ENCODE results near the gene PIGS.
"Not testable (repeated sequence)": the region's sequence is repeated elsewhere in the genome, so short reads cannot be mapped to it uniquely, and the experiment has no call there.

The PIGS gene

GRCh38 chr17:28528327-28529012, 42.9 kb downstream of the PIGS start:
- DNase-seq = no peak

DNA sequence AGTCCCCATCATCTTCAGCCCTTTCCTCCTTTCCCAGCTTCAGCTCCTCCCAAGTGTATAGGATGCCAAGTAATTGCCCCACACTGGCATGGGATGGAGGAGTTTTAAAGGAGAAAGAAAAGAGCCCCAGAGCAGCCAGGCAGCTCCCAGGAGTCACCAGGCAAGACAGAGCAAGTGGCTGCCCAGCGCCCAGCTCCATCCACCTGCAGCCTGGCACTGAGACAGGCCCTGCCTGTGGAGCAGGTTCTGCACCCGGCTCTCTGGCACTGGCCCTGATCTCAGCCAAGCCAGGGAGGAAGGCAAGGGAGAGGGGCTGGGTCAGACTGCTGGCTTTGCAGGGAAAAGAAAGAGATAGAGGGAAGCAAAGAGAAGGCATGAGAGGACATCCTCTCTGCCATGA, 43.5 kb downstream of the PIGS start:
- DNase-seq = no peak

DNA sequence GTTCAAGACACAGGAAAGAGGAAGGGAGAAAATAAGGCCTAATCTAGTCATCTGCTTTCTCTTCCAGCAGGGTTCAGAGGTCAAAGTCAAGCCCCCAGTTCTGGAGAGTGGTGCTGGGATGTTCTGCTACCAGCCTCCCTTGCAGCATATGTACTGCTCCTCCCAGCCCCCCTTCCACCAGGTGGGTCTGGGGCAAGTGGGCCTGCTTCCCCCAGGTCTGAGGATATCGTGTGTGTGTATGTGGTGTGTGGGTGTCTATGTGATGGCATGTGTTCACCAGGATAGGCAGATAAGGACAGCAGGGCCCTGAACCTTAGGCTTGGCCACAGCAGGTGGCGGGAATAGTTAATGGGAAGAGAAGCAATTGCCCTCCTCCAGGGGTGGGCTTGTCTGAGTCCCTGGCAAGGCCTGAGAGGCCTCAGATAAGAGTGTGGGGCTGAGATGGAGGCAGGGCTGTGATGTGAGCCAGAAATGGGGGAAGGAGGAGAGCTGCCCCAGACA, 44.1 kb downstream of the PIGS start:
- DNase-seq = no peak

- no peak for DNase-seq
Measured at GRCh38 chr17:28526381-28526780, 44.9 kb downstream of the PIGS start.

- no peak for DNase-seq
Measured at GRCh38 chr17:28524476-28525424, 46.6 kb downstream of the PIGS start.

DNA sequence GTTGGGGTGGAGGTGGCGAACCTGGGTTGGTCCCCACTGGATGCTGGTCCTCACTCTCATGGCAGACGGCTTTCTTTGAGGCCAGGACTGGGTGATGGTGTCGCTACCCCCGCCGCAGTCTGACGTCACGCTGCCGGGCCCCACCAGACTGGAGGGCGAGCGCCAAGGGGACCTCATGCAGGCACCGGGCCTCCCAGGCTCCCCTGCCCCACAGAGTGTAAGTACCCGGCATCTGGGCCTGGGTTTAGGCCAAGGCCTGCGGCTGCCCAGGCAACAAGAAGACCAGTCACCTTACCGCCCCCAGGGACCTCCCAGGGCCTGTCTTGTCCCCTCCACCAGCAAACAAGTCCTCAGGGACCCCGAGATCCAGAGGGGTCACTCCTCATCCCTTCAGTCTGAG, 47.4 kb downstream of the PIGS start:
- no peak for DNase-seq

DNA sequence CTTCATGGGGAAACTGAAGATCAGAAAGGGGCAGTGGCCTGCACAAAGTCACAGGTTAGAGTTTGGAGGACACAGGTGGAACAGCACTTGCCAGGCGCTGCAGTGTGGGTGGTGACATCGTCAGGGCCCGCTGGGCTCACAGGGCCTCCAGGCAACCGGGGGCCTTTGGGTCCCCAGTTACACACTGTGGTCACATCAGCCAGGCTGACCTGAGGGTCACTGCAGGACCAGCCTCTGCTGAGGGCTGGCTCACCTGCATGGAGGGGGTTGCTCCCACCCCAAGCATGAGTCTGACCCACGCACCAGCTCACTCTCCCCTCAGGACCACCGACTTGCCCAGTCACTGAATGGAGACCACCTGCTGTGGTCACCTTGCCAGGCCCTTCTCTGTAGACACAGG, 48.1 kb downstream of the PIGS start:
- DNase-seq = no peak

- not testable (repeated sequence) for DNase-seq
Measured at GRCh38 chr17:28522281-28522680, 49.0 kb downstream of the PIGS start.

DNA sequence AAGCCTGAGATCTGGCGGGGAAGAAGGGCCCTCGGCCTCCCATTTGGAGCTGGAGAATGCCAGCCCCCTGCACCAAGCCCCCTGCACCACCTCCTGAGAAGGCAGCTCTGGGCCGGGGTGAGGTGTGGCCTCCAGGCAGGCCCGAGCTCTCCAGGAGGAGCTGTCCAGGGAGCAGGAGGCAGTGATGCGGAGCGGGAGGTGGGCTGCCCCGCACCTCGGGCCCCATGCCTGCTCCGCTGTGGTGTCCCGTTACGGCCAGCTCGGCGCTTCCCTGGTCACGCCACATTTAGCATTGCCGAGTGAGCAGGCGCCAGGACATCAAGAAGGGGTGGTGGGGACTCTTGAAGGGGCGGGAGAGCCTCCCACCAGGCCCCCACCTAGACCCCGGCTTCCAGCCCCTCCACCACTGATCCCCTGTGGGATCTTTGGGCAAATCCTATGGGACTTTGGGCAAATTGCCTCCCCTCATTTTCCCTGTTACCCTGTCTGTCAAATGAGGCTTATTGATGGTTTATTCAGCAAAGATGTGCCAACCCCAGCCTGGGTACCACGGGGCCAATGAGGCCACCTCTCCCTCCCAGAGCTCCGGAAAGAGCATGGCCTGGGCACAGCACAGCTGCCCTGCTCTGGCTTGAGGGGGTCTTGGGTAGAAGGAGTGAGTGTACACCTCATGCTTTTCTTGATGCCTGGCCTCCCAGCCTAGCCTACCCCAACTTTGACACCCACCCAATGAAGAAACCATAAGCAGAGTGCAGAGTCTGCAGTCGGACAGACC, 49.8 kb downstream of the PIGS start:
- DNase-seq = no peak

DNA sequence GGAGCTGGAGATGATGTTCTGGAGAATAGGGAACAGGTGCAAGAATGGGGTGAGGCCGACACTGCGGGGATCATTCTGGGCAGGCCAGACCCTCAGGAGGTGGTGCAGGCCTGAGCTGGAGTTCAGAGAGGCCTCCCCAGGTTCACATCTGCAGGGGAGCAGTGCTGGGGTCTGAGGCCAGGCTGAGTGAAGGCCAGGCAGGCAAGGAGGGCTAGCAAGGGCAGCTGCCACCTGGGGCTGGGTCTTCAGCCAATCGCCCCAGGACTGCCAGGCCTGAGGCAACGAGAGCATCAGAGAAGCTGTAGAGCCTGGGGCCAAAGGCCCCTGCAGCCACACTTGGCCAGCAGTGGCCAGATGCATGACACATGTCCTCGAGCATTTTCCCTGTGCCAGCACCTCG, 50.6 kb downstream of the PIGS start:
- no peak for DNase-seq

DNA sequence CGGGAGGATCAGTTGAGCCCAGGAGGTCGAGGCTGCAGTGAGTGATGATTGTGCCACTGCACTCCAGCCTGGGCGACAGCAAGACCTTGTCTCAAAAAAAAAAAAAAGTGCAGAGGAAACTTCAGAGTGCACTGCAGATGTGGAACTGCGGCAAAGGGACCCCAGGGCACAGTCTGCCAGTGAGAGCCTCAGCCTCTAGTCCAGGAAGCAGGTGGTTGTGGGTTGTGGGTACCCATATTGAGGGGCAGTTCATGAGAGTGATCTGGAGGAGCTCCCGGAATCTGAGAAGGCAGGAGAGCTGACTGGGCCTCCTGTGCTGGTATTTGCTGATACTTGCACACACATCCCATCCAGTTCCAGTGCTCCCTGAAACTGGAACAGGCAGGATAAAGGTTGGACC, 52.1 kb downstream of the PIGS start:
- no peak for DNase-seq

DNA sequence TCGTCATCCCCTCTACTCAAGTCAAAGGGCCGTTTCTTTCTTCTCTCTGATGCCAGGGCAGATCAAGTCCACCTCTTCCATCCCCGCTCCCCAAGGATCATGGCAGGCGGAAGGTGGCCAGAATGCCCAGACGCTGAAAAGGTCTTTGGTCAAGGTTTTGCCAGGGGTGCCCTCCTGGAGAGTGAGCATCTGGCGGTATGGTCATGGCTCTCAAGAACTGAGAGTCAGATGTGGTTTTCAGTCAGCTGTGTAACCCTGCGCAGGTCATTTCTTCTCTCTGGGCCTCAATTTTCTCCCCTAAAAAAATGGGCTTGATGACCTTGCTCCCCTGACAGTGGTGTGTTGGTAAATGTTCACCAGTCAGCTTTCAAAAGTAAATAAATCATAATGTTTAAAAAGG, 52.7 kb downstream of the PIGS start:
- DNase-seq = no peak

DNA sequence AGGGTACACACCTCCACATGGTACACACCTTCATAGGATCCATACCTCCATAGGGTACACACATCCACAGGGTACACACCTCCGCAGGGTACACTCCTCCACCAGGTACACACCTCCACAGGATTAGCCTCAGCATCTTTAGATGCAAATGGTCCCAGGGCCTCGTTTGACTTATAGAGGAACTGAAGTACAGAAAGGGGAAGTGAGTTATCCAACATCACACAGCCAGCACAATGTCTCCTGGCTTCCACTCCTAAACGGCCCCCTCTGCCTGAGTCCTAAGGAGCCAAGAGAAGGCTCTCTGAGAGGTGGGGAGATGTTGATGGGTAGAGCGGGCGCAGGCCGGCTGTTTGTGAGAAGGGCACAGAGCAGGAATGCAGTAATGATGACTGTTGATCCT, 53.2 kb downstream of the PIGS start:
- peak; percentile 56 to 64 for DNase-seq

GRCh38 chr17:28515518-28515917, 55.8 kb downstream of the PIGS start:
- no peak for DNase-seq

DNA sequence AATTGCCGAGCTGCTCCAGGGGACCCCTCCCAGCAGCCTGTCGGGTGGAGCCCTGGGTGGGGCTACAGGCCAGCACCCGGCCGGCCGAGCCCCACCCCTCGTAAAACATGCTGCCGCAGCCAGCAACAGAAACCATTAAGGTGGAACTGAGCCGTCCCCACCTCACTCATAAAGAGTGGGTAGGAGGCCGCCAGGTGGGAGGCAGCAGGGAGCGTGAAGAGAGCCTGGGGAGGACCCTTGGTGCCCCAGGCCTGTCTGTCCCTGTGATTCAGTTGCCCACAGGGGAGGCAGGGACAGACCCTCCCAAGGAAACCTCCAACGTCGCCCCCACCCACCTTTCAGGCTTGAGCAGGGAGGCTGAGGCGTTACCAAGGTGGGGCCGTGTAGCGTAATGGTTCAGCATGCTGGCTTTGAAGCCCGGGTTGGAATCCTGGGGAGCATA, 56.7 kb downstream of the PIGS start:
- DNase-seq = no peak

DNA sequence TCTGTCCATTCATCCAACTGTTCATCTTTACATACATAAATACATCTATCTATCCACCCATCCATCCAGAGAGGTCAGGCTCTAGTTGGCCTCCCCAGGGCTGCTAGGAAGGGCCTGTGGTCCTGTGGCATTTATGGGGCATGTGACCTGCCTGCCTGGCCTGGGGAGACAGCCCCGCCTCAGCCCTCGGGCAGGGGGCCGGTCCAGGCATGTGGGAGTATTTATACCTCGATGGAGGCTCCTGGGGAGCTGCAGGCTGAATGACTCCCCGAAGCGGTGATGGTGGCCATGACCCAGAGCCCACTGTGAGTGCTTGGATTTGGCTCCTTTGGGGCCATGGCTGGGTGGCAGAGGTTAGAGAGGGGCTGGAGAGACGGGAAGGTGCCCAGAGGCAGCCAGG, 57.8 kb downstream of the PIGS start:
- DNase-seq = no peak

- no peak for DNase-seq
Measured at GRCh38 chr17:28511858-28512461, 59.4 kb downstream of the PIGS start.

DNA sequence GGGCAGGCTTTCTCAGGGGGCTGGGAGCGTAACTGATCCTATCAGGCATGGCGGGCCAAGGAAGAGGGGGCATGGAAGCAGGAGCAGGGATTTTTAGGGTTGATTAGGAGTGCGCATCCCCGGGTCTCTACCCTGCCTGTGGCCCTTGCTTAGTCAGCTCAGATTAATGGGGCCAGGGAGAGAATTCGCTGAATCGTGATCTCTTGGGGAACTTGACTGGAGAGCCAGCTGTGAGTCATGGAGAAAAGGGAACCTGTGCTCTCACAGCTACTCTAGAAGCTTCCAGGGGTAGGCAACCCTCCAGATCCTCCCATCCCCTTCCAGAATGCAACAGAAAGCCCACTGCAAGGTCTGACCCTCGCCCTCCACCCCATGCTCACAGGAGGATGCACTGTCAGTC, 61.5 kb downstream of the PIGS start:
- DNase-seq = peak; percentile 77 to 80

DNA sequence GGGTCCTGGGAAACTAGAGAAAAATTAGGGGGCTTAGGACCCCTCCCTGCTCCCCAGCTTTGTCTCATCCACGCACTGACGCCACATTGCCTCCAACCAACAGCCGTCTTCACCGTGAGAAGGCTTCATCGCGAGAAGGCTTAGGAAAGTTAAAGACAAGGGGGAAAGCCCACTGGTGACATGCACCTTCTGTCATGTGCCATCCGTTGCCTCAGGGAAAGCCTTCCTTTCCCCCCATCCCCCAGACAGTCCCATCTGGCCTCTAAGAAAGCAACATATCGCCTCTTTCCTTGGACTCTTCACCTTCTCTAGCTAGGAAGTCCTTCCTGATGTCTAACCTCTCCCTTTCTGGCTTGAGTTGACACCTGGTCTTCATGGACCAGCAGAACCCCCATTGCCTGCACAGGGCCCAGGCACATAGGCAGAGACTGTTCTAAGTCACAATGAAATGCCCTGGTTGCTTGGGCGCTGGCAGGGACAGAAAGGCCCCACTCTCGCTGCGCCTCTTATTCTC, 63.1 kb downstream of the PIGS start:
- DNase-seq = no peak

DNA sequence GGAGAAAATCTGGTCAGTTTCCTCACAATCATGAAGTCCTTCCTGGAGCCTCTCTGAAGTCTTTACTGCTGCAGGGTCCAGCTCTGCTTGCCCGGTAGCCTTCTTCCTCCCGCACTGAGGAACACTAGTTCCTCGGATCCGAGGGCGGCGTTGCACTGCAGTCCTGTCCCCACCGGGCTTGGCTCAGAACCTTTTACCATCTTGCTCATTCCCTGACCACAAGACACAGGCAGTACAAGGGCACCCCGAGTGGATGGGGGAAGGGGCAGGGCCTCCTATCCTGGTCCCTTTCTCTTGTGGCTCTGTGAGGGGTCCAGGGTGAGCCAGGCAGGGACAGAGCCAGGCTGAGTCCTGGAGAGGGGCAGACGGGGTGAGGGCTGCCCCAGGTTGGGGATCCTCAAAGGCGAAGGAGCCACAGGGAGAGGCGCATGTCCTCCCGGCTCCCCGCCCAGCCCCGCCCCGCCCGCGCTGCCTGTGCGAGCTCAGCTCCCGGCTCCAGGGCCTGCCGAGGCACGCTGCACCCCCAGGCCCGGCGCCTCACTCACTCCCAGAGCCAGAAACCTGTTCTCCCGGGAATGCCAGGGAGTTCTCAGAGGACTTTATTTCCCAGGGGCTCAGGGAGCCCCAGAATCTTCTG, 63.6 kb downstream of the PIGS start:
- no peak for DNase-seq

GRCh38 chr17:28506763-28507487, 64.4 kb downstream of the PIGS start:
- no peak for DNase-seq

All from inflammatory macrophage (primary cell).